ENCODE results near the gene SNX32.
A peak's percentile ranks its signal among the peaks of the same experiment; 100 is the strongest.

Gene SNX32

DNA sequence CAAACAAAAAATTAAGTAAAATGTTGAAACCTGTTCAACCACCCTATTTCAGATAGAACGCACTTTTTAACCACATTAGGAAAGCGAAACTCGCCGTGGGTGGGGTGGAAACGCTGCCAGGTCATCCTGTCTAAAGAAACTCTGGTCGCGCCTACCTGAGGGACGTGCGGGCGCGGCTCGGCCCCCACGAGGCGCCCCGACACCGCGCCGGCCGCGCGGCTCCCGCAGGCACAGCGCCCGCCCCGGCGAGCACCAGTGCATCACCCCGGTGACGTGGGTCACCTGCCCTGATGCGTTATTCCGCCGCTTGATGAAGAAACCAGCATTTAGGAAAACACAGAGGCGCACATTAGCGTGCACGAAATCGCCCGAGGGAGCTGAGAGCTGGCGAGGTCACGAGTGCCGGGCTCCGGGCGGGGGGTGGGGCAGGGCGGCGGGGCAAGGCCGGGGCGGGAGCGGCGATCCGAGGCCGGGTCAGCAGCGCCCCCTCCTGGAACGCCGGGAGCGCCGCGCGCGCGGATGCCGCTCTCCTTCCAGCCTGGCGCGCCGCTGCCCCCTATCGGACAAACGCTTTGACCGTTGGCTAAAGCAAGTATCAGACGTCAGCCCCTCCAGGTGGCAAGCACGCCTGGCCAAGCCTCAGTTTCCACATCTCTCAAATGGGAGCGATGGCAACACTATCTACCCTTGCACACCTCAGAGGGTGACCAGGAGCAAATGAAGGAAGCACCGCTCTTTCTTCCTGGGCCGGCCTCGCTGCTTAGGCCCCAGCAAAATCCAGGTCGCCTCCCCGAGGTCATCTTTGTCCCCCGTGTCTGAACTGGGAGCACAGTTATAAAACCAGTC is 15.7 kb upstream of the SNX32 start (continued):
- TF ChIP-seq, protein P1, sequence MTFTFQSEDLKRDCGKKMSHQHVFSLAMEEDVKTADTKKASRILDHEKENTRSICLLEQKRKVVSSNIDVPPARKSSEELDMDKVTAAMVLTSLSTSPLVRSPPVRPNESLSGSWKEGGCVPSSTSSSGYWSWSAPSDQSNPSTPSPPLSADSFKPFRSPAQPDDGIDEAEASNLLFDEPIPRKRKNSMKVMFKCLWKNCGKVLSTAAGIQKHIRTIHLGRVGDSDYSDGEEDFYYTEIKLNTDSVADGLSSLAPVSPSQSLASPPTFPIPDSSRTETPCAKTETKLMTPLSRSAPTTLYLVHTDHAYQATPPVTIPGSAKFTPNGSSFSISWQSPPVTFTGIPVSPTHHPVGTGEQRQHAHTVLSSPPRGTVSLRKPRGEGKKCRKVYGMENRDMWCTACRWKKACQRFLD (tag by site-specific recombination; IDR thresholded peaks at IDR 0.05): no peak
- no peak for TF ChIP-seq ZNF530 (tag by site-specific recombination; IDR thresholded peaks at IDR 0.05; ENCODE audit: low read depth)
- TF ChIP-seq KLF16 (tag by site-specific recombination; IDR thresholded peaks at IDR 0.05): no peak
- TF ChIP-seq ZNF366 (tag by site-specific recombination; conservative IDR thresholded peaks at IDR 0.05): no peak
- TF ChIP-seq, protein P2, sequence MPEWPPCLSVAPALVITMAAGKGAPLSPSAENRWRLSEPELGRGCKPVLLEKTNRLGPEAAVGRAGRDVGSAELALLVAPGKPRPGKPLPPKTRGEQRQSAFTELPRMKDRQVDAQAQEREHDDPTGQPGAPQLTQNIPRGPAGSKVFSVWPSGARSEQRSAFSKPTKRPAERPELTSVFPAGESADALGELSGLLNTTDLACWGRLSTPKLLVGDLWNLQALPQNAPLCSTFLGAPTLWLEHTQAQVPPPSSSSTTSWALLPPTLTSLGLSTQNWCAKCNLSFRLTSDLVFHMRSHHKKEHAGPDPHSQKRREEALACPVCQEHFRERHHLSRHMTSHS (tag by site-specific recombination; IDR thresholded peaks at IDR 0.05): no peak
- TF ChIP-seq ZNF610 (tag by site-specific recombination; IDR thresholded peaks at IDR 0.05; ENCODE audit: borderline replicate concordance): no peak
- no peak for TF ChIP-seq GLIS2 (tag by site-specific recombination; IDR thresholded peaks at IDR 0.05)
- TF ChIP-seq, protein P3, sequence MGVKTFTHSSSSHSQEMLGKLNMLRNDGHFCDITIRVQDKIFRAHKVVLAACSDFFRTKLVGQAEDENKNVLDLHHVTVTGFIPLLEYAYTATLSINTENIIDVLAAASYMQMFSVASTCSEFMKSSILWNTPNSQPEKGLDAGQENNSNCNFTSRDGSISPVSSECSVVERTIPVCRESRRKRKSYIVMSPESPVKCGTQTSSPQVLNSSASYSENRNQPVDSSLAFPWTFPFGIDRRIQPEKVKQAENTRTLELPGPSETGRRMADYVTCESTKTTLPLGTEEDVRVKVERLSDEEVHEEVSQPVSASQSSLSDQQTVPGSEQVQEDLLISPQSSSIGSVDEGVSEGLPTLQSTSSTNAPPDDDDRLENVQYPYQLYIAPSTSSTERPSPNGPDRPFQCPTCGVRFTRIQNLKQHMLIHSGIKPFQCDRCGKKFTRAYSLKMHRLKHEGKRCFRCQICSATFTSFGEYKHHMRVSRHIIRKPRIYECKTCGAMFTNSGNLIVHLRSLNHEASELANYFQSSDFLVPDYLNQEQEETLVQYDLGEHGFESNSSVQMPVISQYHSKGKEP (tag by site-specific recombination; IDR thresholded peaks at IDR 0.05): no peak
- TF ChIP-seq, protein P4, sequence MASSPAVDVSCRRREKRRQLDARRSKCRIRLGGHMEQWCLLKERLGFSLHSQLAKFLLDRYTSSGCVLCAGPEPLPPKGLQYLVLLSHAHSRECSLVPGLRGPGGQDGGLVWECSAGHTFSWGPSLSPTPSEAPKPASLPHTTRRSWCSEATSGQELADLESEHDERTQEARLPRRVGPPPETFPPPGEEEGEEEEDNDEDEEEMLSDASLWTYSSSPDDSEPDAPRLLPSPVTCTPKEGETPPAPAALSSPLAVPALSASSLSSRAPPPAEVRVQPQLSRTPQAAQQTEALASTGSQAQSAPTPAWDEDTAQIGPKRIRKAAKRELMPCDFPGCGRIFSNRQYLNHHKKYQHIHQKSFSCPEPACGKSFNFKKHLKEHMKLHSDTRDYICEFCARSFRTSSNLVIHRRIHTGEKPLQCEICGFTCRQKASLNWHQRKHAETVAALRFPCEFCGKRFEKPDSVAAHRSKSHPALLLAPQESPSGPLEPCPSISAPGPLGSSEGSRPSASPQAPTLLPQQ (tag by site-specific recombination; IDR thresholded peaks at IDR 0.05): no peak
- TF ChIP-seq GLIS1 (tag by site-specific recombination; IDR thresholded peaks at IDR 0.05): no peak
- TF ChIP-seq ZNF2 (tag by site-specific recombination; IDR thresholded peaks at IDR 0.05): 0 out of 2 replicates have a peak, but pooled peaks have one; percentile 26
- no peak for TF ChIP-seq ZNF785 (tag by site-specific recombination; IDR thresholded peaks at IDR 0.05)
- no peak for TF ChIP-seq ZNF391 (tag by site-specific recombination; IDR thresholded peaks at IDR 0.05; ENCODE audit: borderline replicate concordance, low read depth)
- no peak for TF ChIP-seq TCF7L2 (IDR thresholded peaks at IDR 0.05; ENCODE audit: borderline replicate concordance, low read depth, low read length)
- TF ChIP-seq ZBTB48 (tag by site-specific recombination; IDR thresholded peaks at IDR 0.05): no peak
- TF ChIP-seq ZNF707 (tag by site-specific recombination; IDR thresholded peaks at IDR 0.05): no peak
- TF ChIP-seq ZNF48 (tag by site-specific recombination; IDR thresholded peaks at IDR 0.05): no peak
- no peak for TF ChIP-seq HOXC10 (CRISPR knock-in tag; IDR thresholded peaks at IDR 0.05)
- TF ChIP-seq, protein P5, sequence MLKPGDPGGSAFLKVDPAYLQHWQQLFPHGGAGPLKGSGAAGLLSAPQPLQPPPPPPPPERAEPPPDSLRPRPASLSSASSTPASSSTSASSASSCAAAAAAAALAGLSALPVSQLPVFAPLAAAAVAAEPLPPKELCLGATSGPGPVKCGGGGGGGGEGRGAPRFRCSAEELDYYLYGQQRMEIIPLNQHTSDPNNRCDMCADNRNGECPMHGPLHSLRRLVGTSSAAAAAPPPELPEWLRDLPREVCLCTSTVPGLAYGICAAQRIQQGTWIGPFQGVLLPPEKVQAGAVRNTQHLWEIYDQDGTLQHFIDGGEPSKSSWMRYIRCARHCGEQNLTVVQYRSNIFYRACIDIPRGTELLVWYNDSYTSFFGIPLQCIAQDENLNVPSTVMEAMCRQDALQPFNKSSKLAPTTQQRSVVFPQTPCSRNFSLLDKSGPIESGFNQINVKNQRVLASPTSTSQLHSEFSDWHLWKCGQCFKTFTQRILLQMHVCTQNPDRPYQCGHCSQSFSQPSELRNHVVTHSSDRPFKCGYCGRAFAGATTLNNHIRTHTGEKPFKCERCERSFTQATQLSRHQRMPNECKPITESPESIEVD (tag by site-specific recombination; IDR thresholded peaks at IDR 0.05): no peak
- TF ChIP-seq ZSCAN30 (tag by site-specific recombination; IDR thresholded peaks at IDR 0.05): peak; percentile 44; the same call in 1 of the 2 replicates
- no peak for TF ChIP-seq ZNF658 (tag by site-specific recombination; IDR thresholded peaks at IDR 0.05)
- TF ChIP-seq, protein P6, sequence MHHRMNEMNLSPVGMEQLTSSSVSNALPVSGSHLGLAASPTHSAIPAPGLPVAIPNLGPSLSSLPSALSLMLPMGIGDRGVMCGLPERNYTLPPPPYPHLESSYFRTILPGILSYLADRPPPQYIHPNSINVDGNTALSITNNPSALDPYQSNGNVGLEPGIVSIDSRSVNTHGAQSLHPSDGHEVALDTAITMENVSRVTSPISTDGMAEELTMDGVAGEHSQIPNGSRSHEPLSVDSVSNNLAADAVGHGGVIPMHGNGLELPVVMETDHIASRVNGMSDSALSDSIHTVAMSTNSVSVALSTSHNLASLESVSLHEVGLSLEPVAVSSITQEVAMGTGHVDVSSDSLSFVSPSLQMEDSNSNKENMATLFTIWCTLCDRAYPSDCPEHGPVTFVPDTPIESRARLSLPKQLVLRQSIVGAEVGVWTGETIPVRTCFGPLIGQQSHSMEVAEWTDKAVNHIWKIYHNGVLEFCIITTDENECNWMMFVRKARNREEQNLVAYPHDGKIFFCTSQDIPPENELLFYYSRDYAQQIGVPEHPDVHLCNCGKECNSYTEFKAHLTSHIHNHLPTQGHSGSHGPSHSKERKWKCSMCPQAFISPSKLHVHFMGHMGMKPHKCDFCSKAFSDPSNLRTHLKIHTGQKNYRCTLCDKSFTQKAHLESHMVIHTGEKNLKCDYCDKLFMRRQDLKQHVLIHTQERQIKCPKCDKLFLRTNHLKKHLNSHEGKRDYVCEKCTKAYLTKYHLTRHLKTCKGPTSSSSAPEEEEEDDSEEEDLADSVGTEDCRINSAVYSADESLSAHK (tag by site-specific recombination; IDR thresholded peaks at IDR 0.05): no peak
- TF ChIP-seq, protein P7, sequence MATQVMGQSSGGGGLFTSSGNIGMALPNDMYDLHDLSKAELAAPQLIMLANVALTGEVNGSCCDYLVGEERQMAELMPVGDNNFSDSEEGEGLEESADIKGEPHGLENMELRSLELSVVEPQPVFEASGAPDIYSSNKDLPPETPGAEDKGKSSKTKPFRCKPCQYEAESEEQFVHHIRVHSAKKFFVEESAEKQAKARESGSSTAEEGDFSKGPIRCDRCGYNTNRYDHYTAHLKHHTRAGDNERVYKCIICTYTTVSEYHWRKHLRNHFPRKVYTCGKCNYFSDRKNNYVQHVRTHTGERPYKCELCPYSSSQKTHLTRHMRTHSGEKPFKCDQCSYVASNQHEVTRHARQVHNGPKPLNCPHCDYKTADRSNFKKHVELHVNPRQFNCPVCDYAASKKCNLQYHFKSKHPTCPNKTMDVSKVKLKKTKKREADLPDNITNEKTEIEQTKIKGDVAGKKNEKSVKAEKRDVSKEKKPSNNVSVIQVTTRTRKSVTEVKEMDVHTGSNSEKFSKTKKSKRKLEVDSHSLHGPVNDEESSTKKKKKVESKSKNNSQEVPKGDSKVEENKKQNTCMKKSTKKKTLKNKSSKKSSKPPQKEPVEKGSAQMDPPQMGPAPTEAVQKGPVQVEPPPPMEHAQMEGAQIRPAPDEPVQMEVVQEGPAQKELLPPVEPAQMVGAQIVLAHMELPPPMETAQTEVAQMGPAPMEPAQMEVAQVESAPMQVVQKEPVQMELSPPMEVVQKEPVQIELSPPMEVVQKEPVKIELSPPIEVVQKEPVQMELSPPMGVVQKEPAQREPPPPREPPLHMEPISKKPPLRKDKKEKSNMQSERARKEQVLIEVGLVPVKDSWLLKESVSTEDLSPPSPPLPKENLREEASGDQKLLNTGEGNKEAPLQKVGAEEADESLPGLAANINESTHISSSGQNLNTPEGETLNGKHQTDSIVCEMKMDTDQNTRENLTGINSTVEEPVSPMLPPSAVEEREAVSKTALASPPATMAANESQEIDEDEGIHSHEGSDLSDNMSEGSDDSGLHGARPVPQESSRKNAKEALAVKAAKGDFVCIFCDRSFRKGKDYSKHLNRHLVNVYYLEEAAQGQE (tag by site-specific recombination; IDR thresholded peaks at IDR 0.05): no peak
- no peak for TF ChIP-seq ZNF157 (tag by site-specific recombination; IDR thresholded peaks at IDR 0.05)
- peak; percentile 59 for TF ChIP-seq ZNF654 (tag by site-specific recombination; IDR thresholded peaks at IDR 0.05; ENCODE audit: low read depth)

Data from HEK293 (cell line).